HG02852 (cell line): ENCODE data around the gene SRPK3.
"Not testable (repeated sequence)": the region's sequence is repeated elsewhere in the genome, so short reads cannot be mapped to it uniquely, and the experiment has no call there.

Experiments used
- ATAC-seq: cut with Tn5 transposase; IDR thresholded peaks from one replicate; pipeline ENCODE4 v1.9.1; 2021; ENCODE audit warnings: mild to moderate bottlenecking, moderate library complexity; ENCODE audit not compliant: unreplicated experiment

Gene SRPK3

DNA sequence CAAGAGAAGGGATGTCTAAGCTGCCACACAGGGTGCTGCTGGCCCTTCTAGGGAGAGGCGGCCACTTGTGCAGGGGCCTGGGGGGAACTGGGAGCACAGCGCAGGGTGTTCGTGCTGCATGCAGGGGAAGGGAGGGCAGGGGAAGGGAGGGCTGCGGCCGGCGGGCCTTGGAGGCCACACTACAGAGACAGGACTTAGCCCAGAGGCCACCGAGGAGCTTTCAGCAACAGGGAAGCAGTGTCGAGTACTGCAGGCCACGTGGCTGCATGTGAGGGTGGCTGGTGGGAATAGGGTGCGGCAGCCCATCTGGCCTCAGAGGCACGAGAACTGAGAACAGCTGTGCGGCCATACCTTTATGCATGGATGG is 35.8 kb upstream of the SRPK3 start:
- not testable (repeated sequence) for ATAC-seq

- no peak for ATAC-seq
Measured at GRCh38 chrX:153746359-153746758, 34.5 kb upstream of the SRPK3 start.

- not testable (repeated sequence) for ATAC-seq
Measured at GRCh38 chrX:153746991-153747390, 33.9 kb upstream of the SRPK3 start.

DNA sequence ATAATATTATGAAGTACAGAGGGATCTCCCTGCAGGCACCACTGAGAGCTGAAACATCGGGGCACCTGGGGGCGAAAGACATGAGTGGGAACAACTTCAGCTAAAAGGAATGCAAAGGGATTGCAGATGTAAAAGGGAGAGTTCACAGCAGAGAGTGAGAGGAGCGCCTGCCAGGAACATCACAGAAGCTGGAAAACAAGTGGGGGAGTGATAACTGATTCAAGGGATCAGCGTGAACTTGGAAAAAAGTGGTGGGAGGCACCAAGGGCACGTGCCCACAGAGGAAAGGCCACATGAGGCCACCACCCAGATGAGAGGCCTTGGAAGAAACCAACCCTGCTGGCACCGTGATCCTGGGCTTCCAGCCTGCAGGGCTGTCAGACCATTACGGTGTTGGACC is 31.8 kb upstream of the SRPK3 start:
- not testable (repeated sequence) for ATAC-seq

DNA sequence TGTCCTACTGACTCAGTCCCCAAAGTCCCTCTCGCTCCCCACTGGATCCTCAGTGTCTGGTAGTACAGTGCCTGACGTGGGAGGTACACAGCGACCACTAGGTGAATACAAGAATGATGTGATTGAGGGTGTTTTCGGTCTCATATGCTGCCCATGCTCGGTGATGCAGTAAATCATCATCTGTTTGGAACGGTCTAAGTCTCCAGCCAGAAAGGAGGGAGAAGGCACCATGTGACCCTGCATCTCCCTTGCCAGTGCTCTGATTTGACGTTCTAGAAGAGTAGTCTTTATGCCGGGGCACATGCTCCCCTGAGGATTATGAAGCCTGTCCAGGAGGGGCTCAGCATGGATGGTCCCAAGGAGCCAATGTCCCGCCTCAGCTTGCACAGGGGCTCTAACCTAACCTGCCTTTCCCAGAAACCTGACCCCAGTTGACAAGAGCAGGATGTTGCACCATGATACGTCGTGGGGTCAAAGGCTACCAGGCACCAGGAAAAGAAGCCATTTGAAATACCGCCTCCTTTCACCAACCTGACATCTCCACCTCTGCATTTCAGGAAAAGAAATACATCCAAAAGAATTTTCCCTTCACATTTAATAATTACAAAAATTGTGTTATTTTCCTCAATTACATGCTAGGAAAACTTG is 30.6 kb upstream of the SRPK3 start:
- ATAC-seq, result no peak

- ATAC-seq, result no peak
Measured at GRCh38 chrX:153755136-153755535, 25.7 kb upstream of the SRPK3 start.

DNA sequence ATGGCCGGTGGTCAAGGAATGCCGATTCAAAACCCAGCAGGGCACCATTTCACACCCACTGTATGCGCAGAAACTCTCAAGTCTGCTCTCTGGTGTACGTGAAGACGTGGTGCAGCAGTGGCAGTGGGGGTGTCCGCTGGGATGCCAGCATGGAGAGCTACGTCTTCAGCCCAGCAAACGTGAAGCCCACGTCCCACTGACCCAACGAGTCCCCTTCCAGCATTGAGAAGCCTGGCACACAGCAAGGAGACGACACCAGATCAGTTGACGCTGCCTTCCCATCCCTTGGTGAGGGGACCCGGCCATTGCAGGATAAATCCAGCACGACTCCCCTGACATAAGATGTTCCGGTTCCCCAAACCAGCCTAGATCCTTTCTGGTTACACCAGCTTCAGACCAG is 19.0 kb upstream of the SRPK3 start:
- no peak for ATAC-seq

DNA sequence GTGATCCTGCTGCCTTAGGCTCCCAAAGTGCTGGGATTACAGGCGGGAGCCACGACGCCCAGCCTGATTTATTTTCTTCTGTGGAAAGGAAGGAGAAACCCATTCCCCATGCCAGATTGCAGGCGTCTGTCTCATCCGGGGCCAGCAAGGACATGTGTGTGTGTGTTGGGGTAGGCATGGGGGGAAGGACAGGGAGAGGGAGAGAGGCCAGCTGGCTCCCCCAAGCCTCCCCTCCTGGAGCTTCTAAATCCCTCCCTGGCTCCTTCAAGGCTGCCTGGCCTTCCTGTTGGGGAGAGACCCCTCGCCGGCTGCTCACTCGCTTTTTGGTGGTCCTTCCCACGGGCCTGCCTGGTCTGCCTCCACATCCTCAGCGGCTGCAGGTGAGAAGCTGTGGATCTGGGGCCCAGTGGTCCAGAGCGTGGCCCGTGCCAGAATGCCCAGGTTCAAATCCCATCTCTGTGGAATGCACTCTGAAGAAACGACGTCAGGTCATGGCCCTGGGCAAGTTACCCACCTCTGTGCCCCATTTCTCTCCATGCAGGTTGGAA is 18.1 kb upstream of the SRPK3 start:
- no peak for ATAC-seq

GRCh38 chrX:153763298-153763932 is 17.4 kb upstream of the SRPK3 start:
- ATAC-seq, result no peak

DNA sequence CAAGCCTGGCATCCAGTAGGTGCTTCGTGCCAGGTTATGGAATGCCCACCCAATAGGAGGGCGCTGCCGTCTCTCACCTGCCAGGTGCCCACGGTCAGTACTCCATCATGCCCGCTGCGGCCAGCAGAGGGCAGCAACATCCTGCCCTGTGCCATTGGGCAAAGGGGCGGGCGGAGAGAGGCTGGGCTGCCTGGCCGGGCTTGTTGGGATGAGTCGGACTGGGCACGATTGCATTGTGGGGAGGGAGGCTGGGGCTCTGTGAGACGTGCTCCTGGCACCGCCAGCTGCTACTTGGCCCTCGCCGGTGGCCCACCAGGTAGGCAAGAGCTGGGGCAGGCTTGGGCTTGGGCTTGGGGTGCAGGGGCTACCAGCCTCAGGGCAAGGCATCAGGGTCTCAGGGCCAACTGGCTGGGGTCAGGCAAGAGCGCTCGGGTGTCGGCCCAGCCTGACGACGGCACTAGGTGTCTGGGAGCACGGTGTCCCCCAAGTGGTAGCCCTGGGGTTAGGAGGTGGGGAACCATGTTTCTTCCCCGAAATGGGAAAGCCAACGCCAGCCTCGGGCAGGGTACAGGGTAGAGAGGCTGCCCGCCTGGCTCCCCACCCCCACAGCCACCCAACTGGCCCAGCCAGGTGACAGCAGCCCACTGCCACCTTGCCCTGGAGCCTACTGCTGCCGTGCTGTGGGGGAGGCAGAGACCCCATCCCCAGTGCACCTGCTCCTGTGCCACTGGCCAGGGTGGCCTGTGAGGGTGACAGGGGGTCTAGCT is 16.7 kb upstream of the SRPK3 start, which contains the start of gene PLXNB3:
Gene PLXNB3 (plus strand): TSS at position 261 of the 767 bp plus-strand sequence. CDS start 1,287 bp downstream, outside the sequence.
- no peak for ATAC-seq

DNA sequence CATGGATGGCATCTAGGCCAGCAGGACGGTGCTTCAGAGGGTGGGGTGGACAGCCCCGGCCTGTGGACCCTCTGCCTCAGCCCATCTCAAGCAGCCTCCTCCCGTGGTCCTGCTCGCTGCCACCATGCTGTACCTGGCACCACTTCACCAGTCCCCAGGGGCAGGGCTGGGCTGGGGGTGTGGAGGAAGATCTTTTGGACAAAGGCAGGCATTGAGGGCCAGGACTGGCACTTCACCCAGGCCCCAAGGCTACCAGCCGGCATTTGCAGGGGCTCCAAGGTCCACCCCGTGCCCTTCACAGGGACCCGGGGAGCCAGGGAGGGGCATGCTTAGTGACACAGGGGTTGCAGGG is 16.1 kb upstream of the SRPK3 start:
- ATAC-seq, result no peak

DNA sequence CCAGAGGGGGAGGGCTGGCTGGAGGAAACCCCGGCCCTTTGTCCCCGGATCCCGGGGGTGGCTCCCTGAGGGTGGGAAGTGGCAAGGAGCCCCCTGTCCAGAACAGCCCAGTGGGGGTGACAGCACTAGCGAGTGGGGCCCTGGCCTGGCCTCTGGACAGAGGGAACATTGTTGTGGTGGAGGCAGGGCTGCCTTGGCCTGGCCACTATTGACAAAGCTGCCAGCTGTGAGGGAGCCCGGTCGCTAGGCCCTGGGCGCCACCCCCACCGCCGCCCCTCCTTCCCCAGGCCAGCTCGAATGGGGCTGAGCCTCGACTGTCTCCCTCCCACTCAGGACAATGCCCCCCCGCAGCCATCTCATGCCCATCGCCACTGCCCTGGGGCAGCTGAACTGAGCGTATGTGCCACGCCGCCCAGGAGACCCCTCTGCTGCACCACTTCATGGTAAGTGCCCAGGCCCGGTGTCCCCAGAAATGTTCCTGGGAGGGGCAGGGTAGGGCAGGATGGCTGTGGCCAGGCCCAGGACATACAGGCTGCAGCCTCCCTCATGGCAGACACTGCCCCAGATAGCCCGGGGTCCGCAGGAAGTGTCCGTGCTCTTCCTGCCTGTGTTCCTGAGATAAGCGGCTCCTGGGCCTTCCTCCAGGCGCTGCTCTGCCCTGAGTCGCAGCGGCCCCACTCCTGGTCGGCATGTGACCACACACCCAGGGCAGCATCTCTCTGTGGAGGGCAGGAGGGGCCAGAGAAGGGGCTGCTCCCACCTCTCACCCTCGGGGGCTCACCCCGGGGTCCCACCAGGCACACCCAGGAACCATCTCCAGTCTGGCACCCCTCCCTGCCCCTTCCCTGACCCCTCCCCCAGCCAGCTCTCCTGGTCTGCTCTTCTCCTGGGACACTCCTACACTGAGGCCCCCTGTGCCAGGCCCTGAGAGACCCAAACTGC is 15.4 kb upstream of the SRPK3 start:
- ATAC-seq, result no peak

GRCh38 chrX:153766098-153766817 is 14.6 kb upstream of the SRPK3 start:
- ATAC-seq, result no peak

GRCh38 chrX:153766871-153767673 is 13.8 kb upstream of the SRPK3 start:
- no peak for ATAC-seq

GRCh38 chrX:153767674-153768055 is 13.2 kb upstream of the SRPK3 start:
- ATAC-seq, result no peak

DNA sequence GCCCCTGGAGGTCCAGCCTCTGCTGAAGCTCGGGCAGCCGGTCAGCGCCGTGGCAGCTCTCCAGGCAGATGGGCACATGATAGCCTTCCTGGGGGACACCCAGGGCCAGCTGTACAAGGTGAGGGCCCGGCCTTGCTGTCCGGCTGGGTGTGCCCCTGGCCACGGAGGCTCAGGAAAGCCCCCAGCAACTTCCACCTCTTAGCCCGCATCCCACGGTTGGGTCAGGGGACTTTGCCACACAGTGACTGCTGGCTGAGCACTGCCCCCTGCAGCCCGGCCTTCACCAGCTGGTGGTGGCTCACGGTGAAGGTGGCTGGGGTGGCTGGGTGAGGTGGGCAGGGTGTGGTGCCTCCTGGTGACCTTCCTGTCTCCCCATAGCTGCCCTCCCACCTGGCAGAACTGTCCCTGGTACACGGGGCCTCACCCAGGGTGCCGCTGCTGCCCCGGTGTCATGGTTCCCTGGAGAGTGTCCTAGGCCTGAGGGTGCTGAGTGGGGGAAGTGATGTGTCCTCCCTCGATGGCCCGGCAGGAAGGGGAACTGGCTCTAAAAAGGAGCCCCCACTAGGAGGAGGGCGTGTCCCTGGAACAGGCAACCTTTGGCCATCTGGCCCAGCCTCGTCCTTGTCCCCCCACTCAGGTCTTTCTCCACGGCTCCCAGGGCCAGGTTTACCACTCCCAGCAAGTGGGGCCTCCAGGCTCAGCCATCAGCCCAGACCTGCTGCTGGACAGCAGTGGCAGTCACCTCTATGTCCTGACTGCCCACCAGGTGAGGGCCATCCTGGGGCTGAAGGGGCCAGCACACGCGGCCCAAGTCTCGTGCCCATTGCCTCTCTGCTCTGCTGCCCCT is 12.3 kb upstream of the SRPK3 start:
- no peak for ATAC-seq

DNA sequence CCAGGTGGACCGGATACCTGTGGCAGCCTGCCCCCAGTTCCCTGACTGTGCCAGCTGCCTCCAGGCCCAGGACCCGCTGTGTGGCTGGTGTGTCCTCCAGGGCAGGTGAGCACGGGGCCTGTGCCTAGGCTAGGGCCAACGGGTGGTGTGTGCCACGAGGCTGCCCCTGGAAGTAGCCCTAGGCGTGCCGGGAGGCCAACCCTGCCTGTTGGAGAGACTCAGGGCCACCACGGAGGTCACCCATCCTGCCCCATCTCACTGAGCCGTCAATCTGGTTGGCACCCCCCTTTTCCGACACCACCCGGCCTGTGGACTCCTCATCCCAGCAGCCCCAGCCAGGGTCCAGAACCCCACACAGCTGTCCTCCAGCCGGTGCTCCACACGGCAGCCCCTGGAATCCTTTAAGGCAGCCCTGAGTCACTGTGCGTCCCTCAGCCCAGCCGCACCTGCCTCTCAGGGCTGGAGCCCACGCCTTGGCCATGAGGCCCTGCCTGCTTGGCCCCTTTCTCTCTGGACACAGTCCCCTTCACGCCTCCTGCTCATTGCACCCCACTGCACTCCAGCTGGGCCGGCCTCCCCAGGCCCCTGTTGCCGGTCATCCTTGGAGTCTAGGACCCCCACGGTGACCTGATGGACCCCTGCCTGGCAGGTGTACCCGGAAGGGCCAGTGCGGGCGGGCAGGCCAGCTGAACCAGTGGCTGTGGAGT is 11.5 kb upstream of the SRPK3 start:
- no peak for ATAC-seq
